Measurements from ENCODE around the gene LASP1NB.
A peak's percentile ranks its signal among the peaks of the same experiment; 100 is the strongest.
"Not testable (repeated sequence)": the region's sequence is repeated elsewhere in the genome, so short reads cannot be mapped to it uniquely, and the experiment has no call there.

LASP1NB gene

DNA sequence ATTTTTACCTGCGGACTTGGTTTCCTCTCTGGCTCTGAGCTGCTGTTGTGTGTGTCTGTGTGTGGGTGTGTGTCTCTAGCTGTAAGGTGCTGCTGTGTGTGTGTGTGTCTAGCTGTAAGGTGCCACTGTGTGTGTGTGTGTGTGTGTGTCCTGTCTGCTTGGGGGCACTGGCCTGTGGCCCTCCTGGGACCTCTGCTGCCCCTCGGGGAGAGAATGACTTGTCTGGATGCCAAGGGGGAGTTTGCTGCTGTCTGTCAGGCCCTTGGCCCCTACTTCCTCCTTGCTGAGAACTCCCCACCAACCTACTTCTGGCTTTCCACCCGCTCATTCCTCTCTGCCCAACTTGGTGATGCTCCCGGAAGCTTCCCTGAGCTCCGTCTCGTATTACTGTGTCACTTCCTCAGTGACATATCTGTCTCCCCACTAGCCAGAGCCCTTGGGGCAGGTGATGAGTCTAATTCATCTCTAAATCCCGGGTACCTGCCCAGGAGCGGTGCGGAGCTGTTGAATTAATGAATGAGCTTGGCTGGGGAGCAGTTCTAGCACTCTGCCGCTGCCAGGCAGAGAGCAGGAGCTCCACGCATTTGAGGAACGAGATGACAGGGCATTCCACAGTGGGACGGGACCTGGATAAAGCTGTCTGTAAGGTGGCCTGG, 3.5 kb upstream of the LASP1NB start:
- TF ChIP-seq, protein P1, sequence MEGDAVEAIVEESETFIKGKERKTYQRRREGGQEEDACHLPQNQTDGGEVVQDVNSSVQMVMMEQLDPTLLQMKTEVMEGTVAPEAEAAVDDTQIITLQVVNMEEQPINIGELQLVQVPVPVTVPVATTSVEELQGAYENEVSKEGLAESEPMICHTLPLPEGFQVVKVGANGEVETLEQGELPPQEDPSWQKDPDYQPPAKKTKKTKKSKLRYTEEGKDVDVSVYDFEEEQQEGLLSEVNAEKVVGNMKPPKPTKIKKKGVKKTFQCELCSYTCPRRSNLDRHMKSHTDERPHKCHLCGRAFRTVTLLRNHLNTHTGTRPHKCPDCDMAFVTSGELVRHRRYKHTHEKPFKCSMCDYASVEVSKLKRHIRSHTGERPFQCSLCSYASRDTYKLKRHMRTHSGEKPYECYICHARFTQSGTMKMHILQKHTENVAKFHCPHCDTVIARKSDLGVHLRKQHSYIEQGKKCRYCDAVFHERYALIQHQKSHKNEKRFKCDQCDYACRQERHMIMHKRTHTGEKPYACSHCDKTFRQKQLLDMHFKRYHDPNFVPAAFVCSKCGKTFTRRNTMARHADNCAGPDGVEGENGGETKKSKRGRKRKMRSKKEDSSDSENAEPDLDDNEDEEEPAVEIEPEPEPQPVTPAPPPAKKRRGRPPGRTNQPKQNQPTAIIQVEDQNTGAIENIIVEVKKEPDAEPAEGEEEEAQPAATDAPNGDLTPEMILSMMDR (IDR thresholded peaks at IDR 0.05; ENCODE audit: insufficient read depth, low read depth, low read length): no peak
- DNase-seq (ENCODE audit: low read depth): no peak
- no peak overlapping the region for H3K4me3 ChIP-seq (ENCODE audit: low read depth, low read length)

DNA sequence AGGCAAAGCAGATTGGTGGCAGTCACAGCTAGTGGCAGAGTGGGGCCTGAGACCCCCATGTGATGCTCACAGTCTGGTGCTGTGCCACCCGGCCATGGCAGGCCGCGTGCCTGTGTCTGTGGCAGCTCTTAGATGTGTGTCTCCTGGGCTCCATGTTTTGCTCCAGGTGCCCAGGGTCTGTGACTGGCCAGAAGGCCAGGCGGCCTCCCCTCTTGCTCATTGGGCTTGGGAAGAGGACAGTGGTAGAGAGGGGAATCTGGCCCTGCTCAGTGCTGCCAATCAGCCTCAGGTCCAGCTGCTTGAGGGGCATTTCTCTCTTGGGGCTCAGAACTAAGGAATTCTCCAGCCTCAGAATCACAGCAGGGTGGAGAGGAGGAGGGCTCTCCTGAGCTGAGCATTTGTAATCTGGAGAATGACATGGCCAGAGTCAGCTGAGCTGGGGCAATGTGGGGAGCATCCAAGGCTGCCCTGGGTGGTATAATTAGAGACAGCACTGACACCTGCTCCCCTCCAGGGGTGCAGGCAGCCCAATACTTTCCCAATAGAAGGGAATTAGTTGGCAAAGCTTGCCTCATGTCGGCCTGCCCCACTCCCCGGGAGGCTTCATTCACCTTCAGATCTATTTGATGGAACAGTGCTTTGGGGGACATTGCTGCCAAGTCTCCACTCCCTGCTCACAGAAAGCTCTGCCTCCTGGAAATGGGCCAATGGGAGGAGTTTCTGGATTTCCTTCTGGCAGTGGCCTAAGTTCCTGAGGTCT, 2.7 kb upstream of the LASP1NB start:
- no peak overlapping the region for H3K4me3 ChIP-seq (ENCODE audit: low read depth, low read length)
- DNase-seq (ENCODE audit: low read depth): peak; percentile 67
- TF ChIP-seq, protein P1 (IDR thresholded peaks at IDR 0.05; ENCODE audit: insufficient read depth, low read depth, low read length): peak; percentile 7

DNA sequence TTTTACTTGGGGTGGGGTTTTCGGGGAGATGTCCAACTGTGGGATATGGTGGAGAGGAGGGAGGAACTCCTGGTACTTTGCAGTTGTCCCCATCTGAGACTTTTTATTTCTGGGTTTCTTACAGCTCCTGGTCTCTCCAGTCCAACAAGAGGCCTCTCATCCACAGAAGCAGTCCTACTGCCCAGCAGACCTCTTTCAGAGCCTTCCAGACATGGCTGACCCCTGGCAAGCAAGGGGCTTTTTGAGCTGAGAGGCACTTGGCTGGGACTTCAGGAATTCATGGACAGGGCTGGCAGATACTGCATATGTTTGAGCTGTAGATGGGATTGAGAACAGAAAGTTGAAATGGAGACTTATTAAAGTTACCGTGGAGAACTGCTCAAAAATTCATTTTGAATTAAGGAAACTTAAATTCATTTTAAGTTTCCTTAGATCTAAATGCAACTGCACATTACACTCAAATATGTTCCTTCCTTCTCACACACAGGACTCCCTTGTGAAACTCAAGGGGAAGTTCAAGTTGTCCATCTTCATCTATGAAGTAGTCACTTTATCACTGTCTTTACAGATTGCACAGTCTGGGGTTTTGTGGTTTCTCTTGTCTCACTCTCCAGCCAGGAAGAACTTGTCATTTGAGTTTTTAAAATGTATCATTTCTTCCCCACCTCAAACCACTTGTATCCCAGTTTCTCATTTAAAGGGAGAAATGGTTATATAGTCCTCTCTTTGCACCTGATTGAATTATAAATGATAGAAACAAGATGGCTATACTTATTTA, 1.1 kb downstream of the LASP1NB start:
- DNase-seq (ENCODE audit: low read depth): no peak
- no peak overlapping the region for H3K4me3 ChIP-seq (ENCODE audit: low read depth, low read length)
- TF ChIP-seq, protein P1 (IDR thresholded peaks at IDR 0.05; ENCODE audit: insufficient read depth, low read depth, low read length): no peak

DNA sequence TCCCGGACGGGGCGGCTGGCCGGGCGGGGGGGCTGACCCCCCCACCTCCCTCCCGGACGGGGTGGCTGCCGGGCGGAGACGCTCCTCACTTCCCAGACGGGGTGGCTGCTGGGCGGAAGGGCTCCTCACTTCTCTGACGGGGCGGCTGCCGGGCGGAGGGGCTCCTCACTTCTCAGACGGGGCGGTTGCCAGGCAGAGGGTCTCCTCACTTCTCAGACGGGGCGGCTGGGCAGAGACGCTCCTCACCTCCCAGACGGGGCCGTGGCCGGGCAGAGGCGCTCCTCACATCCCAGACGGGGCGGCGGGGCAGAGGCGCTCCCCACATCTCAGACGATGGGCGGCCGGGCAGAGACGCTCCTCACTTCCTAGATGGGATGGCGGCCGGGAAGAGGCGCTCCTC, 5.4 kb downstream of the LASP1NB start:
- H3K4me3 ChIP-seq (ENCODE audit: low read depth, low read length); DNase-seq (ENCODE audit: low read depth): not testable (repeated sequence)

DNA sequence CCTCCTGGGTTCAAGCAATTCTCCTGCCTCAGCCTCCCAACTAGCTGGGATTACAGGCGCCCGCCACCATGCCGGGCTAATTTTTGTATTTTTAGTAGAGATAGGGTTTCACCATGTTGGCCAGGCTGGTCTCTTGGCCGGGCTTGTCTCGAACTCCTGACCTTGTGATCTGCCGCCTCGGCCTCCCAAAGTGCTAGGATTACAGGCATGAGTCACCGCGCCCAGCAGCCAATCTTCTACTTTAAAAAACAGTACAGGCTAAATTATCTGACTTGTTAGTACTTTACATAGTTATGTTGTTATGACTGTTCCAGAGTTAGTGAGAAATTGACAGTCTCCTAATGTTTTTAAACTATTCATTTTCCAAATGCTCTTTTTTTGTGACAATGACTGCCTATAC, 8.5 kb downstream of the LASP1NB start:
- DNase-seq (ENCODE audit: low read depth); H3K4me3 ChIP-seq (ENCODE audit: low read depth, low read length): not testable (repeated sequence)

DNA sequence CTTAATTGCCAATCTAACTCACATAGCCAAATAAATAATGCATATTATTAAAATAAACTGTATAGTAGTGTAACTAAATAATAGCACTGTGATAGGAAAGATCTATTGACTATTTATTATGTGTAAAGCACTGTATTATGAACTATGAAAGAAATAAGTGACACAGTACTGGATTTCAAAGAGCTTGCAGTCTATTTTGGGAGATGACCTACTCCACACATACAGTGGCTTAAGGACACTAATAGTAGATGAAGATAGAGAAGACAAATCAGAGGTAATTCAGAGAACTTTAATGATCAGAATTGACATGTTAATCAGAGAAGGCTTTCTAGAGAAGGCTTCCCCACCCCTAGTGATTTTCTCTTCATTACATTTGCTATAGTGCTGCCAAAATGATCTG, 14.6 kb downstream of the LASP1NB start:
- DNase-seq (ENCODE audit: low read depth): no peak
- TF ChIP-seq, protein P1 (IDR thresholded peaks at IDR 0.05; ENCODE audit: insufficient read depth, low read depth, low read length): no peak
- H3K4me3 ChIP-seq (ENCODE audit: low read depth, low read length): no peak overlapping the region

DNA sequence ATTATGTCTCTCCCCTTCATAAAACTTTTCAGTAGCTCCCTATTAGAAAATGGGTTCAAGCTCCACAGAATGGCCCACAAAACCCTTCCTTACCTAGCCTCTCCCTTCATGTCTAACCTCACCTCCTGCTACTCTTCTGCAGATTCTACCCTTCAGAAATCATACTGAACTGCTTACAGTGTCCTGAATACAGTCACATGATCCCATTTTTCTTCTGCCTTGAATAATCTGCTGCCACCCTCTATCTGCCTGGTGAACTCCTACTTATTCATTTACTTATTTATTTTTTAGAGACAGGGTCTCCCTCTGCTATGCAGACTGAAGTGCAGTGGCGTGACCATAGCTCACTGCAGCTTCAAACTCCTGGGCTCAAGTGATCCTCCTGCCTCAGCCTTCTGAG, 15.0 kb downstream of the LASP1NB start:
- TF ChIP-seq, protein P1 (IDR thresholded peaks at IDR 0.05; ENCODE audit: insufficient read depth, low read depth, low read length): no peak
- no peak for DNase-seq (ENCODE audit: low read depth)
- no peak overlapping the region for H3K4me3 ChIP-seq (ENCODE audit: low read depth, low read length)
